GM20000 (cell line): Measurements from ENCODE around the gene ABHD16A.

Experiments used
- DNase-seq: peaks from one replicate; pipeline ENCODE4 v3.0.0; 2012; ENCODE audit warnings: low spot score
- CTCF ChIP-seq: IDR thresholded peaks from 2 replicates; pipeline ENCODE4 v1.5.1; 2012; ENCODE audit warnings: mild to moderate bottlenecking, control low read depth; ENCODE audit errors: extremely low read depth, missing control alignments

Gene ABHD16A

GRCh38 chr6:31691078-31691463 lies 12.1 kb downstream of the ABHD16A start:
- TF ChIP-seq CTCF: no peak
- DNase-seq: no peak

GRCh38 chr6:31690231-31691077 lies 12.7 kb downstream of the ABHD16A start:
- DNase-seq: no peak
- TF ChIP-seq CTCF: no peak

- no peak for DNase-seq
- no peak for TF ChIP-seq CTCF
These were observed 13.6 kb downstream of the ABHD16A start for GRCh38 chr6:31689249-31690110.

DNA sequence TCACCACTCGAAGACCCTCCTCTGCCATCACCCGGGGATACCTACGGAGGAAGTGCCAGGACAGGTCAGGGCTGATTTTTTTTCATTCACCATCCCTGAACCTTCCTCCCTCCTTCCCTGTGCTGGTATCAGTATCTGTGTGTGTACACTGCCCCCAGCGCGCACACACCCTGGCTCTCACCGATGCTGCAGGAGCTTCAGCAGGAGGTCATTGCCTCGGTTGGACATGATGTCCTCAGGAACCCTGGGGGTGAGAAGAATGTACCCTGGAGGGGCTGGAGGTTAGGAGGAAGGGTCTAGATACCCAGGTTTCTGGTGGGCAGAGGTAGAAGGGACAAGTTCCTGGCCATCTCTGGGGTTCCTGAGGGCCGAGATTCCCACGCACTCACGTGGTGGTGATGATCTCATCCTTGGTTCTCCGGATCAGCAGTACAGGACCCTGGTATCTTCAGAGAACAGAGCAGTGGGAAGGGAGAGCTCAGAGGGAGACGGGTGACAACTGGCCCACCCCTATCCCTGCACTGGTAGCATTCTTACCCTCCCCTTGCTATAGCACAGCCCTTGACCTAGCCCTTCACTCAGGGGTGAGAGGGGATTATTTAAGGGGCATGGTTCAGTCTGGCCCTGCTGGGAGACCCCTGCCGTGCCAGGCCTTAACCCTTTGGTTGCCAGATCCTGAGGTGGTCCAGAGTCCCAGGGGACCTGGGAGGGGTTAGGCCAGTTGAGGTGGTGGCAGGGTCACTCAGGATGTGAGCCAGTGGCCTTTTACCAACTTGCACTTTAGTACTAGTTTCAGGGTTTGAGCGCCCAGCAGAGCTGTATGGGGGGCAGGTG lies 15.0 kb downstream of the ABHD16A start:
- DNase-seq: no peak
- TF ChIP-seq CTCF: no peak

DNA sequence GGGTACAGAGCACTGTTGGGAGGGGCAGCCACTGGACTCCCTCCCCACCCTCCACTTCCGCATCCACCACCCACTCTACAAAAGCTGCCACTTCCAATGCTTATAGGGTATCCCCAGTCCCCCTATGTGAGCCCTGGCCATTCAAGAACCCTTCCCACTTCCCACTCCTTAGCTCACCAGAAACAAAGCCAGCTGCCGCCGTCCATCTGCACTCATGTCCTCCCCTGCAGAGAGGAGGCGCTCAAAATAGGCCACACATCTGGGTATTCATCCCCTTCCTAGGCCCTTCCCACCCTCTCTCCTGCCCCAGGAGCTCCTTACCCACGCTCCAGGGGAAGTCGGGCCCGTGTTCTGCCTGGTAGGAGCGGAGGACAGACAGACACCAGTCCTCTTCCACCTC lies 15.8 kb downstream of the ABHD16A start:
- DNase-seq: no peak
- no peak for TF ChIP-seq CTCF

DNA sequence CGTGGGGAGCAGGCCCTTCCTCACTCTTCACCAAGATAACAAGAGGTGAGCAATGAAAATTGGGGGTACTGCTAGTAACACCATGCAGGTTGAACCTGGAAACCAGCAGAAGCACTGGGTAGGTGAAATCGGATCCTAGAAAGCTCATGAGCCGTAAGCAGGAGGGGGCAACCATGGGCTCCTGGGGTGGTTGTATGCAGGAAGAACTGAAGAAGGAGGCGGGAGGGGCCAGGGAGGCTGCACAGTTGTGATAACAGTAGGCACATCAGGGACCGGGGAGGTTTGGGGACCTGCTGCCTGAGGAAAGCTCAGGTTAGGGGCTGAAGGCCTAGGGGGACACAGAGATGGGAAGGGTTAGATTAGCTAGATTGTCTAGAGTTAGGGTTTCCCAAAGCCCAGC lies 16.6 kb downstream of the ABHD16A start:
- TF ChIP-seq CTCF: no peak
- DNase-seq: no peak

DNA sequence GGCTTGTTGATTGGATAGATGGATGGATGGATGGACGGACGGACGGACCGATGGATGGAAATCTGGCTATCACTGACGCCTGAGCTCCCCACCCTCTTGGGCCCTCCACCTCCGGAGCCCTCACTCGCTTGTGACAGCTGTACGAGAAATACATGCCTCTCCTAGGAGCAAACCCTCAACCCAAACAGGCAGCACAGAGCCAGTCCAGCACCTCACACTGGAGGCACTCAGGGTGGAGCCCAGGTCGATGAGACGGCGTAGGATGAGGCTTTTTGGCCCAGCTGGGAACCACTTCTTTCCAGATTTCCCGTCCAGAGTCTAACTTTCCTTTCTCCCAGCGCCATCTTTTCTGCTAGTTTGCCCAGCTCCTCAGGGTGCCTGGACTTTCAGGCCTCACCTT lies 19.5 kb downstream of the ABHD16A start:
- no peak for TF ChIP-seq CTCF
- DNase-seq: no peak
